ENCODE measurements around the gene PCBP1.

- no peak for TF ChIP-seq TAF1 (IDR thresholded peaks at IDR 0.05; ENCODE audit: low read depth, low read length)
- no peak for TF ChIP-seq POLR2A (IDR thresholded peaks at IDR 0.05; ENCODE audit: low read depth, low read length)
- no peak for TF ChIP-seq POLR2AphosphoS5 (IDR thresholded peaks at IDR 0.05; ENCODE audit: low read depth, low read length)
- TF ChIP-seq SPI1 (IDR thresholded peaks at IDR 0.05; ENCODE audit: low read depth, low read length), result no peak
- TF ChIP-seq POU2F2 (IDR thresholded peaks at IDR 0.05; ENCODE audit: low read depth, low read length), result no peak
Measured at GRCh38 chr2:70116936-70117552, 29.8 kb downstream of the PCBP1 start.
